Measurements from ENCODE around the gene ALKBH8. TPM values are rescaled to one million over a fixed set of nuclear protein-coding genes. Genes with fewer than 3 reads are reported as not detected.
A peak's percentile ranks its signal among the peaks of the same experiment; 100 is the strongest.

Gene ALKBH8
- total RNA-seq, 1 donor from 2014 or later = 13.0 TPM

- H3K27me3 ChIP-seq (ENCODE audit: insufficient read depth, low read length) = peaks cover 53% of the 10 kb centered on the region
- no peak overlapping the region for H3K9ac ChIP-seq (ENCODE audit: low read length)
- Mint-ChIP-seq H3K36me3 (ENCODE audit: low read depth, unreplicated experiment) (no peaks in the 10 kb centered on the region), H3K4me3 (ENCODE audit: unreplicated experiment) (no peak overlapping the region), H3K27ac (ENCODE audit: unreplicated experiment) (no peak overlapping the region), H3K4me1 (ENCODE audit: low read depth, unreplicated experiment) (no peaks in the 10 kb centered on the region), H3K9me3 (ENCODE audit: unreplicated experiment) (no peaks in the 10 kb centered on the region), H3K27me3 (ENCODE audit: low read depth, unreplicated experiment) (peaks cover 52% of the 10 kb centered on the region)
- H3K79me2 ChIP-seq (ENCODE audit: insufficient read depth, low read length) = no peaks in the 10 kb centered on the region
- H3K4me1 ChIP-seq (ENCODE audit: insufficient read depth, low read length) = peaks cover 13% of the 10 kb centered on the region
- no peak overlapping the region for H3K4me3 ChIP-seq (ENCODE audit: insufficient read depth, low read depth, low read length)
- TF ChIP-seq EZH2 (IDR thresholded peaks at IDR 0.05; ENCODE audit: insufficient read depth, low read length) = no peak
- TF ChIP-seq, protein P1, sequence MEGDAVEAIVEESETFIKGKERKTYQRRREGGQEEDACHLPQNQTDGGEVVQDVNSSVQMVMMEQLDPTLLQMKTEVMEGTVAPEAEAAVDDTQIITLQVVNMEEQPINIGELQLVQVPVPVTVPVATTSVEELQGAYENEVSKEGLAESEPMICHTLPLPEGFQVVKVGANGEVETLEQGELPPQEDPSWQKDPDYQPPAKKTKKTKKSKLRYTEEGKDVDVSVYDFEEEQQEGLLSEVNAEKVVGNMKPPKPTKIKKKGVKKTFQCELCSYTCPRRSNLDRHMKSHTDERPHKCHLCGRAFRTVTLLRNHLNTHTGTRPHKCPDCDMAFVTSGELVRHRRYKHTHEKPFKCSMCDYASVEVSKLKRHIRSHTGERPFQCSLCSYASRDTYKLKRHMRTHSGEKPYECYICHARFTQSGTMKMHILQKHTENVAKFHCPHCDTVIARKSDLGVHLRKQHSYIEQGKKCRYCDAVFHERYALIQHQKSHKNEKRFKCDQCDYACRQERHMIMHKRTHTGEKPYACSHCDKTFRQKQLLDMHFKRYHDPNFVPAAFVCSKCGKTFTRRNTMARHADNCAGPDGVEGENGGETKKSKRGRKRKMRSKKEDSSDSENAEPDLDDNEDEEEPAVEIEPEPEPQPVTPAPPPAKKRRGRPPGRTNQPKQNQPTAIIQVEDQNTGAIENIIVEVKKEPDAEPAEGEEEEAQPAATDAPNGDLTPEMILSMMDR (IDR thresholded peaks at IDR 0.05; ENCODE audit: insufficient read depth, low read depth, low read length) = no peak
- no peaks in the 10 kb centered on the region for H3K9me3 ChIP-seq (ENCODE audit: insufficient read depth, low read depth, low read length)
- no peak overlapping the region for H3K27ac ChIP-seq (ENCODE audit: low read depth, low read length)
- no peak for DNase-seq (ENCODE audit: low read depth)
- H3K36me3 ChIP-seq (ENCODE audit: insufficient read depth, low read length) = no peaks in the 10 kb centered on the region
- no peak for FAIRE-seq
- no peaks in the 10 kb centered on the region for H4K20me1 ChIP-seq (ENCODE audit: insufficient read depth, low read length)
- H2AFZ ChIP-seq (ENCODE audit: low read depth, low read length) = no peak overlapping the region
- H3K4me2 ChIP-seq (ENCODE audit: low read length) = no peak overlapping the region
Observed at GRCh38 chr11:107594736-107595135, 29.2 kb upstream of the ALKBH8 start.

- Histone ChIP-seq H3K36me3 (ENCODE audit: insufficient read depth, low read length) (no peaks in the 10 kb centered on the region), H3K4me3 (ENCODE audit: insufficient read depth, low read depth, low read length) (no peak overlapping the region), H3K27me3 (ENCODE audit: insufficient read depth, low read length) (peaks cover 58% of the 10 kb centered on the region), H3K9ac (ENCODE audit: low read length) (no peak overlapping the region), H3K27ac (ENCODE audit: low read depth, low read length) (no peak overlapping the region), H3K4me1 (ENCODE audit: insufficient read depth, low read length) (peaks cover 13% of the 10 kb centered on the region), H3K9me3 (ENCODE audit: insufficient read depth, low read depth, low read length) (no peaks in the 10 kb centered on the region), H2AFZ (ENCODE audit: low read depth, low read length) (no peak overlapping the region), H4K20me1 (ENCODE audit: insufficient read depth, low read length) (no peaks in the 10 kb centered on the region), H3K4me2 (ENCODE audit: low read length) (no peak overlapping the region), H3K79me2 (ENCODE audit: insufficient read depth, low read length) (no peaks in the 10 kb centered on the region)
- Mint-ChIP-seq H3K27me3 (ENCODE audit: low read depth, unreplicated experiment) (peaks cover 60% of the 10 kb centered on the region), H3K4me1 (ENCODE audit: low read depth, unreplicated experiment) (no peaks in the 10 kb centered on the region), H3K36me3 (ENCODE audit: low read depth, unreplicated experiment) (no peaks in the 10 kb centered on the region), H3K4me3 (ENCODE audit: unreplicated experiment) (no peak overlapping the region), H3K27ac (ENCODE audit: unreplicated experiment) (peak overlapping the region; percentile 6), H3K9me3 (ENCODE audit: unreplicated experiment) (no peaks in the 10 kb centered on the region)
- DNase-seq (ENCODE audit: low read depth) = no peak
- FAIRE-seq = no peak
- TF ChIP-seq, protein P1 (IDR thresholded peaks at IDR 0.05; ENCODE audit: insufficient read depth, low read depth, low read length) = no peak
- no peak for TF ChIP-seq EZH2 (IDR thresholded peaks at IDR 0.05; ENCODE audit: insufficient read depth, low read length)
Observed at GRCh38 chr11:107593951-107594350, 28.4 kb upstream of the ALKBH8 start.

DNA sequence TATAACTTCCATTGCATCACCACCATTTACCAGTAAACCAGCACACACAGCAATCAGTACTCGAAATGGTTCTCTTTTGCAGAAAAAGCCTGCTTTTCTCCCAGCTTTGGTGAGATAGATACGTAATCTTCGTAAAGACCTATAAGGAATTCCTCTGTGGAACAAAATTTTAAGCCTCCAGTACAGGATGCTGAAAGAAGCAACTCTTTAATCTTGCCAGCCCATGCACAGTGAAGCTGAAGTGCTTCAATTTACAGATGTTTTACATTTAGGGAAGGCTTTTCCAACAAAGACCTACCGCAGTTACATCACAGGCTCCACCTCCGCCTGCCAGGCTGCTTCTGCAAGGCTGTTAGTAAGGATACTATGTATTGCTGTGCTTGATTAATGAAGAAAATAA, 27.3 kb upstream of the ALKBH8 start:
- Histone ChIP-seq H3K4me1 (ENCODE audit: insufficient read depth, low read length) (peaks cover 13% of the 10 kb centered on the region), H3K27ac (ENCODE audit: low read depth, low read length) (no peak overlapping the region), H3K4me3 (ENCODE audit: insufficient read depth, low read depth, low read length) (no peak overlapping the region), H3K36me3 (ENCODE audit: insufficient read depth, low read length) (no peaks in the 10 kb centered on the region), H2AFZ (ENCODE audit: low read depth, low read length) (no peak overlapping the region), H3K79me2 (ENCODE audit: insufficient read depth, low read length) (no peaks in the 10 kb centered on the region), H4K20me1 (ENCODE audit: insufficient read depth, low read length) (no peaks in the 10 kb centered on the region), H3K9me3 (ENCODE audit: insufficient read depth, low read depth, low read length) (no peaks in the 10 kb centered on the region), H3K27me3 (ENCODE audit: insufficient read depth, low read length) (peaks cover 56% of the 10 kb centered on the region), H3K9ac (ENCODE audit: low read length) (no peak overlapping the region), H3K4me2 (ENCODE audit: low read length) (no peak overlapping the region)
- no peak overlapping the region for H3K4me3 Mint-ChIP-seq (ENCODE audit: unreplicated experiment)
- FAIRE-seq (no peak), DNase-seq (ENCODE audit: low read depth) (no peak)
- H3K4me1 Mint-ChIP-seq (ENCODE audit: low read depth, unreplicated experiment) = no peaks in the 10 kb centered on the region
- no peak overlapping the region for H3K27ac Mint-ChIP-seq (ENCODE audit: unreplicated experiment)
- H3K36me3 Mint-ChIP-seq (ENCODE audit: low read depth, unreplicated experiment) = no peaks in the 10 kb centered on the region
- TF ChIP-seq, protein P1 (IDR thresholded peaks at IDR 0.05; ENCODE audit: insufficient read depth, low read depth, low read length) = no peak
- no peak for TF ChIP-seq EZH2 (IDR thresholded peaks at IDR 0.05; ENCODE audit: insufficient read depth, low read length)
- H3K9me3 Mint-ChIP-seq (ENCODE audit: unreplicated experiment) = no peaks in the 10 kb centered on the region
- H3K27me3 Mint-ChIP-seq (ENCODE audit: low read depth, unreplicated experiment) = peaks cover 70% of the 10 kb centered on the region
